Measurements from ENCODE around the gene TTC9B.
"Not testable (repeated sequence)": the region's sequence is repeated elsewhere in the genome, so short reads cannot be mapped to it uniquely, and the experiment has no call there.

TTC9B gene

DNA sequence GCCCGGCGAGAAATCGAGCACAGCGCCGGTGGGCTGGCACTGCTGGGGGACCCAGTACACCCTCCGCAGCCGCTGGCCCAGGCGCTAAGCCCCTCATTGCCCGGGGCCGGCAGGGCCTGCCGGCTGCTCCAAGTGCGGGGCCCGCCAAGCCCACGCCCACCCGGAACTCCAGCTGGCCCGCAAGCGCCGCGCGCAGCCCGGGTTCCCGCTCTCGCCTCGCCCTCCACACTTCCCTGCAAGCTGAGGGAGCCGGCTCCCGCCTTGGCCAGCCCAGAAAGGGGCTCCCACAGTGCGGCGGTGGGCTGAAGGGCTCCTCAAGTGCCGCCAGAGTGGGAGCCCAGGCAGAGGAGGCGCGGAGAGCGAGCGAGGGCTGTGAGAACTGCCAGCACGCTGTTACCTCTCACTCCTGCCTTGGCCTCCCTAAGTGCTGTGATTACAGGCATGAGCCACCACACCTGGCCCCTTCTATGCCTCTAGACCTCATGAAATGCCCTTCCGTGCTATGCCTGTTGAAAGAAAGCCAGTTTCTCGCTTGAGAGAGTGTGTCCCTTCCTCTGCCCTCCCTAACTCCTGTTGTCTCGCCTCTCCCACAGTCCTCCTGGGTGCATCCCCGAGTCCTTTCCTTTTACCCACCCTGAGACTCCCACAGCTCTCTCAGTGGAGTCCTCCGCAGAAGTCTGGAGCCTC lies 47.7 kb downstream of the TTC9B start:
- not testable (repeated sequence) for DNase-seq (ENCODE audit: low read depth)

DNA sequence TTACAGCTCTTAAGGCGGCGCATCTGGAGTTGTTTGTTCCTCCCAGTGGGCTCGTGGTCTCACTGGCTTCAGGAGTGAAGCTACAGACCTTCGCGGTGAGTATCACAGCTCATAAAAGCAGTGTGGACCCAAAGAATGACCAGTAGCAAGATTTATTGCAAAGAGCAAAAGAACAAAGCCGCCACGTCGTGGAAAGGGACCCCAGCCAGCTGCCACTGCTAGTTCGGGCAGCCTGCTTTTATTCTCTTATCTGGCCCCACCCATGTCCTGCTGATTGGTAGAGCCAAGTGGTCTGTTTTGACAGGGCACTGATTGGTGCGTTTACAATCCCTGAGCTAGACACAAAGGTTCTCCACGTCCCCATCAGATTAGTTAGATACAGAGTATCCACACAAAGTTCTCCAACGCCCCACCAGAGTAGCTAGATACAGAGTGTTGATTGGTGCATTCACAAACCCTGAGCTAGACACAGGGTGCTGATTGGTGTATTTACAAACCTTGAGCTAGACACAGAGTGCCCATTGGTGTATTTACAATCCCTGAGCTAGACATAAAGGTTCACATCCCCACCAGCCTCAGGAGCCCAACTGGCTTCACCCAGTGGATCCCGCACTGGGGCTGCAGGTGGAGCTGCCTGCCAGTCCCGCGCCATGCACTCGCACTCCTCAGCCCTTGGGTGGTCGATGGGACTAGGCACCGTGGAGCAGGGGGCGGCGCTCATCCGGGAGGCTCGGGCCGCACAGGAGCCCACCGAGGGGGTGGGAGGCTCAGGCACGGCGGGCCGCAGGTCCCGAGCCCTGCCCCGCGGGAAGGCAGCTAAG lies 48.5 kb downstream of the TTC9B start:
- not testable (repeated sequence) for DNase-seq (ENCODE audit: low read depth)

Data from fibroblast of the conjunctiva (primary cell).